IMR-90 (cell line): ENCODE results near the gene PTCD2. TPM values are rescaled to one million over a fixed set of nuclear protein-coding genes. Genes with fewer than 3 reads are reported as not detected.

Experiments
- ATAC-seq: fragments of 200-7000 bp; cut with Tn5 transposase; 2 replicates; pipeline ENCODE4 v1.9.1; 2020; ENCODE audit warnings: low read depth, mild to moderate bottlenecking, moderate library complexity
- BruUV-seq: library from RNA; stranded (reverse); fragments of 400-500 nt; replicated peaks from 2 replicates; lab custom pipeline; 2021; lab: Mats Ljungman, UMichigan
- CTCF ChIA-PET: fragments of 300-600 bp; formaldehyde crosslinking; extraction: SDS; loops from one replicate; lab custom pipeline; 2021; ENCODE audit warnings: antibody characterized with exemption; lab: Yijun Ruan, JAX
- POLR2A ChIA-PET: fragments of 300-600 bp; sonication (Branson Sonifier 250); formaldehyde crosslinking; loops from one replicate; lab custom pipeline; 2022; ENCODE audit warnings: antibody characterized with exemption; ENCODE audit not compliant: unreplicated experiment; lab: Charles Lee
- DNase-seq: peaks from one replicate; pipeline ENCODE4 v3.0.0; 2013
- H2AFZ ChIP-seq: replicated peaks from 2 replicates; pipeline ENCODE3; 2013; ENCODE audit warnings: low read length, mild to moderate bottlenecking; ENCODE audit not compliant: poor library complexity
- H2AK5ac ChIP-seq: 2 replicates; pipeline ENCODE4 v1.6.1; 2013; ENCODE audit warnings: low read depth, low read length, inconsistent platforms
- H2AK9ac ChIP-seq: replicated peaks from 2 replicates; pipeline ENCODE3; 2013; ENCODE audit warnings: mild to moderate bottlenecking, low read depth, low read length, moderate library complexity; ENCODE audit not compliant: poor library complexity
- H2BK120ac ChIP-seq: 2 replicates; pipeline ENCODE4 v1.6.1; 2013; ENCODE audit warnings: low read depth, low read length, inconsistent platforms
- H2BK15ac ChIP-seq: 3 replicates; pipeline ENCODE4 v1.6.1; 2013; ENCODE audit warnings: low read depth, low read length, inconsistent platforms
- H2BK20ac ChIP-seq: 2 replicates; pipeline ENCODE4 v1.6.1; 2013; ENCODE audit warnings: low read depth, mild to moderate bottlenecking, inconsistent platforms, low read length, moderate library complexity
- H2BK5ac ChIP-seq: 2 replicates; pipeline ENCODE4 v1.6.1; 2013; ENCODE audit warnings: mild to moderate bottlenecking, low read depth, low read length, inconsistent platforms; ENCODE audit not compliant: poor library complexity, severe bottlenecking
- H3K14ac ChIP-seq: replicated peaks from 2 replicates; pipeline ENCODE4 v1.6.1; 2013; ENCODE audit warnings: low read depth, low read length, inconsistent platforms
- H3K18ac ChIP-seq: 2 replicates; pipeline ENCODE4 v1.6.1; 2013; ENCODE audit warnings: low read depth, low read length, control low read depth
- H3K23ac ChIP-seq: 2 replicates; pipeline ENCODE4 v1.6.1; 2013; ENCODE audit warnings: low read depth, low read length, inconsistent platforms
- H3K27ac ChIP-seq: 2 replicates; pipeline ENCODE4 v1.5.1; 2013; ENCODE audit warnings: mild to moderate bottlenecking, control low read depth, low read length; ENCODE audit not compliant: insufficient read depth
- H3K27me3 ChIP-seq: 2 replicates; pipeline ENCODE4 v1.6.1; 2013; ENCODE audit warnings: low read length; ENCODE audit not compliant: control insufficient read depth, insufficient read depth
- H3K36me3 ChIP-seq: 2 replicates; pipeline ENCODE4 v1.6.1; 2013; ENCODE audit warnings: low read length, mixed read lengths; ENCODE audit not compliant: control insufficient read depth, insufficient read depth
- H3K4ac ChIP-seq: 2 replicates; pipeline ENCODE4 v1.6.1; 2013; ENCODE audit warnings: low read depth, low read length, inconsistent platforms
- H3K4me1 ChIP-seq: 2 replicates; pipeline ENCODE4 v1.6.1; 2013; ENCODE audit warnings: low read length, mixed read lengths; ENCODE audit not compliant: control insufficient read depth, insufficient read depth
- H3K4me2 ChIP-seq: 2 replicates; pipeline ENCODE4 v1.6.1; 2013; ENCODE audit warnings: low read depth, mild to moderate bottlenecking, control low read depth, low read length, moderate library complexity
- H3K4me3 ChIP-seq: 2 replicates; pipeline ENCODE4 v1.5.1; 2013; ENCODE audit warnings: low read depth, mild to moderate bottlenecking, control low read depth, low read length, moderate library complexity; ENCODE audit not compliant: insufficient read depth
- H3K56ac ChIP-seq: 2 replicates; pipeline ENCODE4 v1.6.1; 2013; ENCODE audit warnings: low read length, inconsistent platforms; ENCODE audit not compliant: insufficient read depth; ENCODE audit errors: extremely low read depth
- H3K79me1 ChIP-seq, 2 experiments: 2 replicates each; pipeline ENCODE4 v1.6.1; 2013; ENCODE audit warnings: low read length in 2 of 2, inconsistent platforms in 1 of 2, low read depth in 1 of 2
- H3K9ac ChIP-seq: 2 replicates; pipeline ENCODE4 v1.6.1; 2013; ENCODE audit warnings: low read depth, low read length, control low read depth
- H3K9me1 ChIP-seq: 2 replicates; pipeline ENCODE4 v1.6.1; 2013; ENCODE audit warnings: low read length, inconsistent platforms; ENCODE audit not compliant: insufficient read depth
- H3K9me3 ChIP-seq: 2 replicates; pipeline ENCODE4 v1.6.1; 2013; ENCODE audit warnings: low read length; ENCODE audit not compliant: control insufficient read depth, insufficient read depth
- H4K20me1 ChIP-seq: 2 replicates; pipeline ENCODE4 v1.6.1; 2013; ENCODE audit warnings: low read length, inconsistent platforms; ENCODE audit not compliant: insufficient read depth
- H4K5ac ChIP-seq: 2 replicates; pipeline ENCODE4 v1.6.1; 2013; ENCODE audit warnings: mild to moderate bottlenecking, low read depth, low read length, control low read depth
- H4K8ac ChIP-seq, 2 experiments: 2 replicates each; pipeline ENCODE4 v1.6.1; 2013; ENCODE audit warnings: low read depth in 2 of 2, low read length in 2 of 2, control low read depth in 1 of 2, inconsistent platforms in 1 of 2
- H4K91ac ChIP-seq: 2 replicates; pipeline ENCODE4 v1.6.1; 2013; ENCODE audit warnings: low read depth, low read length, inconsistent platforms; ENCODE audit not compliant: insufficient read depth
- BHLHE40 ChIP-seq: fragments of 150-350 bp; IDR thresholded peaks from 2 replicates; pipeline ENCODE4 v1.6.1; 2016; ENCODE audit warnings: mild to moderate bottlenecking, low read depth, low read length
- MAFK ChIP-seq: IDR thresholded peaks from 2 replicates; pipeline ENCODE4 v1.6.1; 2012; ENCODE audit warnings: low read depth, low read length, improper control_type of control experiment
- NFE2L2 ChIP-seq: fragments of 150-350 bp; IDR thresholded peaks from 2 replicates; pipeline ENCODE4 v1.6.1; 2016; ENCODE audit warnings: low read depth, mild to moderate bottlenecking, low read length
- SMC3 ChIP-seq: fragments of 150-350 bp; IDR thresholded peaks from 2 replicates; pipeline ENCODE4 v1.6.1; 2016; ENCODE audit warnings: low read depth, mild to moderate bottlenecking, antibody characterized with exemption, low read length, moderate library complexity
- WGBS, 2 experiments: methylation state at CpG; one replicate each; pipeline versions ENCODE4 v1.1.5 to v1.1.7; 2013; ENCODE audit warnings: missing lambda C conversion rate in 2 of 2; ENCODE audit not compliant: insufficient read length in 1 of 2; ENCODE audit errors: extremely low coverage in 2 of 2; 5-methylcytosine and 5-hydroxymethylcytosine counted together
- dilution Hi-C: fragments of 300-500 bp; cut with HindIII; formaldehyde crosslinking; loops from one replicate; pipeline ENCODE4 v1.14.3; 2018; ENCODE audit warnings: low sequenced_read_pairs; ENCODE audit not compliant: unreplicated experiment
- in situ Hi-C: fragments of 300-500 bp; cut with MboI; formaldehyde crosslinking; loops from 3 replicates; pipeline ENCODE4 v1.14.3; 2019; ENCODE audit warnings: low sequenced_read_pairs, inconsistent platforms, mixed read lengths
- intact Hi-C: fragments of 100-400 bp; cut with micrococcal nuclease; formaldehyde crosslinking; loops from 2 replicates; pipeline ENCODE4 v1.10.0; 2022
- polyA plus RNA-seq, 3 experiments: library from polyadenylated mRNA; depleted of rRNA; stranded (reverse); fragments of >200 nt; gene quantifications; 2 replicates each; pipeline ENCODE4 v1.2.3, GENCODE V29; 2012; ENCODE audit warnings: low replicate concordance in 1 of 3
- total RNA-seq: library from RNA; depleted of rRNA; stranded (reverse); fragments of >200 nt; gene quantifications from 2 replicates; pipeline ENCODE4 v1.2.3, GENCODE V29; 2012

PTCD2 gene
- total and polyA plus RNA-seq, 2 of the 4 experiments (the other 2 are of a cell fraction) = 6.5 to 9.9 TPM

- 78% methylated on average over 3 of the region's 5 CpGs; no CpG with 5 or more reads in 1 of the 2 experiments for WGBS, 2 experiments
- Histone ChIP-seq H3K4ac (no peak overlapping the region), H2AK9ac (no peak overlapping the region), H4K91ac (no peak overlapping the region), H3K4me3 (no peak overlapping the region), H3K4me2 (no peak overlapping the region), H3K4me1 (peaks cover 20% of the 10 kb centered on the region), H3K14ac (no peak overlapping the region), H3K27ac (no peak overlapping the region), H2BK5ac (no peak overlapping the region), H4K20me1 (no peaks in the 10 kb centered on the region), H2BK120ac (no peak overlapping the region), H3K9me1 (peaks cover 16% of the 10 kb centered on the region), H3K79me1 (peaks cover 23 to 48% of the 10 kb centered on the region in 2 experiments), H3K18ac (no peak overlapping the region), H3K23ac (no peak overlapping the region), H2BK20ac (no peak overlapping the region), H4K8ac (no peak overlapping the region), H3K56ac (no peak overlapping the region), H3K9me3 (no peaks in the 10 kb centered on the region), H2AK5ac (no peak overlapping the region), H2AFZ (no peak overlapping the region), H3K9ac (no peak overlapping the region), H2BK15ac (no peak overlapping the region), H3K27me3 (no peaks in the 10 kb centered on the region), H3K36me3 (peaks cover 6% of the 10 kb centered on the region), H4K5ac (no peak overlapping the region)
- ATAC-seq (no peak), DNase-seq (no peak)
- intact Hi-C loops = no loop called here
- POLR2A ChIA-PET = no interaction called here
- CTCF ChIA-PET = no interaction called here
- dilution Hi-C loops = no loop called here
- BruUV-seq = no TSS peak
- in situ Hi-C loops = loop anchor here (25.0 kb wide), 1 partner anchor 737 kb away; the partner anchor contains the start of gene MCCC2
- TF ChIP-seq BHLHE40 (no peak), SMC3 (no peak), NFE2L2 (no peak), MAFK (no peak)
Measured at GRCh38 chr5:72324189-72324825, 4.1 kb downstream of the PTCD2 start.
